Myocyte (in vitro differentiated cells): ENCODE results near the gene RHOV. TPM values are rescaled to one million over a fixed set of nuclear protein-coding genes. Genes with fewer than 3 reads are reported as not detected.

Experiments
- DNase-seq: peaks from one replicate; pipeline ENCODE4 v3.0.0-alpha.2; 2012; ENCODE audit warnings: low read depth
- total RNA-seq: library from RNA; depleted of rRNA; stranded (reverse); fragments of >200 nt; gene quantifications from 2 replicates; pipeline ENCODE4 v1.2.3, GENCODE V29; 2014

RHOV gene
- total RNA-seq, 1 donor from 2014 or later: not detected

DNA sequence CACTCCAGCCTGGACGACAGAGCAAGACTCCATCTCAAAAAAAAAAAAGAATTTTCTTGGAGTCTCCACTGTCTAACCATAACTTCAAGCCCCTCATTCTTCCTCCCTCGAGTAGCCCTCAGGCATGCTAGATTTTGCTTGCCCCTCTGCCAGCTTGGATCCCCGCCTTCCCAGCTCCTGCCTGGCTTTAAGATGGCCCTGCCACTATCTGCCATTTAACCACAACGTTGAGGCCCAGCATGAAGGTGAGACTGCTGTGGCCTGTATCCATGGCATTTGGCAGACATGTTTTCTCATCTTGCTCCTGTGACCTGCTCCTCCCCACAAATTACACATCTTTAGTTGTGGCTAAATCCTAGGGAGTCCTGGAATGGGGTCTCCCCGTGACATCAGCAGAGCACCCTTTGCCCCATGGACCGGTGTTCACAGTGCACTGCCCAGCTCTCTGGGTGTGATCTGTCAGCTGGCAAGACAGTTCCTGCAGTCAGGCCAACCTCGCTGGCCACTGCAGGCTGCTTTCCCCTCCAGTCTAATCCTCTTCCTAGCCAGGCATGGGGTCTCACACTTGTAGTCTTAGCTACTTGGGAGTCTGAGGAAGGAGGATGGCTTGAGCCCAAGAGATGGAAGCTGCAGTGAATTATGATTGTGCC is 30.6 kb upstream of the RHOV start:
- DNase-seq: no peak

DNA sequence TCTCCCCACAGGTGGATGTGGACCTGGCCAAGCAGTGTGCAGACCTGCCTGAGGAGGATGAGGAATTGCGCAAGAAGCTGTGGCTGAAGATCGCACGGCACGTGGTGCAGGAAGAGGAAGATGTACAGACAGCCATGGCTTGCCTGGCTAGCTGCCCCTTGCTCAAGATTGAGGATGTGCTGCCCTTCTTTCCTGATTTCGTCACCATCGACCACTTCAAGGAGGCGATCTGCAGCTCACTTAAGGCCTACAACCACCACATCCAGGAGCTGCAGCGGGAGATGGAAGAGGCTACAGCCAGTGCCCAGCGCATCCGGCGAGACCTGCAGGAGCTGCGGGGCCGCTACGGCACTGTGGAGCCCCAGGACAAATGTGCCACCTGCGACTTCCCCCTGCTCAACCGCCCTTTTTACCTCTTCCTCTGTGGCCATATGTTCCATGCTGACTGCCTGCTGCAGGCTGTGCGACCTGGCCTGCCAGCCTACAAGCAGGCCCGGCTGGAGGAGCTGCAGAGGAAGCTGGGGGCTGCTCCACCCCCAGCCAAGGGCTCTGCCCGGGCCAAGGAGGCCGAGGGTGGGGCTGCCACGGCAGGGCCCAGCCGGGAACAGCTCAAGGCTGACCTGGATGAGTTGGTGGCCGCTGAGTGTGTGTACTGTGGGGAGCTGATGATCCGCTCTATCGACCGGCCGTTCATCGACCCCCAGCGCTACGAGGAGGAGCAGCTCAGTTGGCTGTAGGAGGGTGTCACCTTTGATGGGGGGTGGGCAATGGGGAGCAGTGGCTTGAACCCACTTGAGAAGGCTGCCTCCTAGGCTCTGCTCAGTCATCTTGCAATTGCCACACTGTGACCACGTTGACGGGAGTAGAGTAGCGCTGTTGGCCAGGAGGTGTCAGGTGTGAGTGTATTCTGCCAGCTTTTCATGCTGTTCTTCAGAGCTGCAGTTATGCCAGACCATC is 28.8 kb upstream of the RHOV start:
- DNase-seq: no peak

DNA sequence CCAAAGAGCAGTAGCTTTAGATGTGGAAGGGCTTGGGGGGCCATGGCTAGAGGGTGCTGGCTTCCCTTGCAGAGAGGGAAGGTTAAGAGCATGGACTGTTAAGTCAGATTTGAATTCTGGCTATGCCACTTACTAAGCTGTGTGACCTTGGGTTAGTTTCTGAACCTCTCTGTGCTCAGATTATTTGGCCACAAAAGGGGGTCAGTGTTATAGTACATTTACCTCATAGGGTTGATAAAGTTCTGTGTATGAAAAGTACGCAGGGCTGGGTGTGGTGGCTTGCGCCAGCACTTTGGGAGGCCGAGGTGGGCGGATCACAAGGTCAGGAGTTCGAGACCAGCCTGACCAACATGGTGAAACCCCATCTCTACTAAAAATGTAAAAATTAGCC is 27.0 kb upstream of the RHOV start:
- DNase-seq: no peak

DNA sequence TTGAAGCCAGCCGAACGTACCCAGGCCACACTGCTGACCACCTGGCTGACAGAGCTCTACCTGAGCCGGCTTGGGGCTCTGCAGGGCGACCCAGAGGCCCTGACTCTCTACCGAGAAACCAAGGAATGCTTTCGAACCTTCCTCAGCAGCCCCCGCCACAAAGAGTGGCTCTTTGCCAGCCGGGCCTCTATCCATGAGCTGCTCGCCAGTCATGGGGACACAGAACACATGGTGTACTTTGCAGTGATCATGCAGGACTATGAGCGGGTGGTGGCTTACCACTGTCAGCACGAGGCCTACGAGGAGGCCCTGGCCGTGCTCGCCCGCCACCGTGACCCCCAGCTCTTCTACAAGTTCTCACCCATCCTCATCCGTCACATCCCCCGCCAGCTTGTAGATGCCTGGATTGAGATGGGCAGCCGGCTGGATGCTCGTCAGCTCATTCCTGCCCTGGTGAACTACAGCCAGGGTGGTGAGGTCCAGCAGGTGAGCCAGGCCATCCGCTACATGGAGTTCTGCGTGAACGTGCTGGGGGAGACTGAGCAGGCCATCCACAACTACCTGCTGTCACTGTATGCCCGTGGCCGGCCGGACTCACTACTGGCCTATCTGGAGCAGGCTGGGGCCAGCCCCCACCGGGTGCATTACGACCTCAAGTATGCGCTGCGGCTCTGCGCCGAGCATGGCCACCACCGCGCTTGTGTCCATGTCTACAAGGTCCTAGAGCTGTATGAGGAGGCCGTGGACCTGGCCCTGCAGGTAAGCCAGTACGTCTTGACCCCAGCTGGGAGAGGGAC is 26.4 kb upstream of the RHOV start:
- no peak for DNase-seq

DNA sequence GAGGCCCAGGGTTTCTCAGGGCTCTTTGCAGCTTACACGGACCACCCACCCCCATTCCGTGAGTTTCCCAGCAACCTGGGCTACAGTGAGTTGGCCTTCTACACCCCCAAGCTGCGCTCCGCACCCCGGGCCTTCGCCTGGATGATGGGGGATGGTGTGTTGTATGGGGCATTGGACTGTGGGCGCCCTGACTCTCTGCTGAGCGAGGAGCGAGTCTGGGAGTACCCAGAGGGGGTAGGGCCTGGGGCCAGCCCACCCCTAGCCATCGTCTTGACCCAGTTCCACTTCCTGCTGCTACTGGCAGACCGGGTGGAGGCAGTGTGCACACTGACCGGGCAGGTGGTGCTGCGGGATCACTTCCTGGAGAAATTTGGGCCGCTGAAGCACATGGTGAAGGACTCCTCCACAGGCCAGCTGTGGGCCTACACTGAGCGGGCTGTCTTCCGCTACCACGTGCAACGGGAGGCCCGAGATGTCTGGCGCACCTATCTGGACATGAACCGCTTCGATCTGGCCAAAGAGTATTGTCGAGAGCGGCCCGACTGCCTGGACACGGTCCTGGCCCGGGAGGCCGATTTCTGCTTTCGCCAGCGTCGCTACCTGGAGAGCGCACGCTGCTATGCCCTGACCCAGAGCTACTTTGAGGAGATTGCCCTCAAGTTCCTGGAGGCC is 25.6 kb upstream of the RHOV start:
- DNase-seq: no peak

DNA sequence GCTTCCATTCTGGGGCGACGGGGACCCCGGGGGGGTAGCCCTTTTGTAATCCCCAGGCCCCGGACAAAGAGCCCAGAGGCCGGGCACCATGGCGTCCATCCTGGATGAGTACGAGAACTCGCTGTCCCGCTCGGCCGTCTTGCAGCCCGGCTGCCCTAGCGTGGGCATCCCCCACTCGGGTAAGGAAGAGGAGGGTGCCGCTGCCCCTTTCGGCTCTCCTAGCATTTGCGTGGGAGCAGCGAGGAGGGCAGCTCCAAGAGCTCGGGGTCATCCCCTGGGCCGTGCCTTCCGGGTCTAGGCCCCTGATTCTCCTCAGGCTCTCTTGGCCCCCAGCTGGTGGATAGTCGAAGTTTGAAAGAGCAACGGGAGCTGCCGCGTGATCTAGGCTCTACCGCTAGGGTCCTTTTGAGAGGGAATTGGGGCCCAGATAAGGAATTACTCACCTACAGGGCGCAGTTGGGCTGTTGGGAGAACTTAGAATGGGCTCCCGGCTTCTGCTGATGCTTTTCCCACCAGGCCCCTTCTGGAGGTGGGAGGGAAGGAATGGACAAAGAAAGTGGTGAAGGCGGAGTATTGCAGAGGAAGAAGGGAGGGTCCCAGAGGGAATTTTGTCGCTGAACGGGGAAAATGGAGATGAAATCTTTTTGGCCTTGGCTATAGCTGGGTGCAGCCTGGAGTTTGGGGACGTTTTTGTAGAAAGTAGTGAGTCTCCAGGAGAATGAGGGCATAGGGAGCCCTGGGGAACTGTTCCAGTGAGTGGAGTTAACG is 20.8 kb upstream of the RHOV start:
- peak; percentile 78 for DNase-seq

DNA sequence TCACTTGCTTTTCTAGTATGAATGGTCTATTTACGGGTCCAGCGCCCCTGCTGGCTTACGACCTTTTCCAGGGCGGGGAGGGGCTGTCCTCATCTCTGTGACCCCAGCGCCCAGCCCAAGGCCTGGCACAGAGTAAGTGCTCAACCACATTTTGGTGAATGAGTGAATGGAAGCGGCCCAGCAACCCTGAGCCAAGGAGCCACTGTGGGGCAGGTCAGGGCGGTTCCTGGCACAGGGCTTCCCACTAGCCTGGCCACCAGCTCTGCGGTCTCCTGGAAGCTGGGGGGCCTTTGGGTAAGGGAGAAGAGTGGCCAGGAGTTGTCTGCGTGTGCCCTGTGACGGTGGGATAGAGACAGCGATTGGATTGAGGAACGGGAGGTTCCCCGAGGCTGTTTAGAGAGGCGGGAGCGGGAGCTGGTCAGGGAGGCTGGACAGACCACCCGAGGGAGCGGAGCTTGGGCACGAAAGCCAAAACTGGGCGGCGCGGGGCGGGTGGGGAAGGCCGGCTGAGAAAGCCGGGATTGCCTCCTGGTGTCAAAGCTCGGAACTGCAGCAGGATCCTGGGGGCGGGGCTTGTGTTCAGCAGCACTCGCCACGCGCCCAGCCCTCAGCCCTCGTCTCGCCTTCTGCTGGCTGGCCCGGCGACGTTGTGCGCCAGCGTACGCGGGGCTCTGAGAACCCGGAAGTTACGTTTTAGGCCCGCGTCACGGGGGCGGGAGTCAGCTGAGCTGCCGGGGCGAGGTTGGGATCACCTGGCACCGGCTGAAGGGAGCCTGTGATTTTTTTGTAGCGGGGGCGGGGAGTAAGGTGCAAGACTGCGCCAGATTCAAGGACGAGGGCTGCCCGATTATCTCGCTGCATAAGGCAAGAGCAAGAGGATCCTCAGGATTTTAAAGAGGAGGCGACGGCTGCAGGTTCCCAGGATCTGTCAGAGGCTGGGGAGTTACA is 20.0 kb upstream of the RHOV start, which contains the start of gene VPS18:
VPS18 (plus strand) TSS at position 718 of the 948 bp plus-strand sequence. CDS start 319 bp downstream, outside the sequence.
- peak; percentile 97 for DNase-seq

DNA sequence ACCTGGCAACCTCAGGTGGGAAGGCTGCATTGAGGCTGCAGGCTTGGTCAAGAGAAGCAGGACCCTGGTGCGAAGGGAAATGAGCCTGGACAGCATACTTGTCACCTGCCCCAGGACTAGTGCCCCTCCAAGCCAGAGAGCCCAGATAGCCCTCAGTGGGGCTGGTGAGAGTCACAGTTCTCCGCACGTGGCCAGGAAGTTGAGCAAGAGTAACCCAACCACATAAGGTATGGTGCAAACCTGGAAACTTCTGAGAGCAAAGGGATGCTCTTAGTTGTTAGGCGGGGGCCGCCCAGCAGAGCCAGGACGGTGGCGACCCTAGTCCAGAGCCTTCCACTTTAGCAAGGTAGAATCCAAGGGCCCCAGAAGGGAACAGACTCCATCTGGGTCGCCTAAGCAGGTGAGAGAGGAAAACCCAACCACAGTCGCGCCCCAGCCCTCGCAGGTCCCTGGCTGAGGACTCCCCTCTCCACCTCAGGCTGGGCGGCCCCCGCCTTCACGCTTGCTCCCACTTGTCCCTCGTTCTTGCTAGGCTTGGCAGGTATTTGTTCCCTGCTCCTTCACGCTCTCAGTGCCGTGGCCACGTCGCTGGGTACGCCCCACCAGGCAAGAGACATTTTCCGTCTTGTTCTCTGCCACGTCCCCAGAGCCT is 19.1 kb upstream of the RHOV start:
- DNase-seq: no peak

DNA sequence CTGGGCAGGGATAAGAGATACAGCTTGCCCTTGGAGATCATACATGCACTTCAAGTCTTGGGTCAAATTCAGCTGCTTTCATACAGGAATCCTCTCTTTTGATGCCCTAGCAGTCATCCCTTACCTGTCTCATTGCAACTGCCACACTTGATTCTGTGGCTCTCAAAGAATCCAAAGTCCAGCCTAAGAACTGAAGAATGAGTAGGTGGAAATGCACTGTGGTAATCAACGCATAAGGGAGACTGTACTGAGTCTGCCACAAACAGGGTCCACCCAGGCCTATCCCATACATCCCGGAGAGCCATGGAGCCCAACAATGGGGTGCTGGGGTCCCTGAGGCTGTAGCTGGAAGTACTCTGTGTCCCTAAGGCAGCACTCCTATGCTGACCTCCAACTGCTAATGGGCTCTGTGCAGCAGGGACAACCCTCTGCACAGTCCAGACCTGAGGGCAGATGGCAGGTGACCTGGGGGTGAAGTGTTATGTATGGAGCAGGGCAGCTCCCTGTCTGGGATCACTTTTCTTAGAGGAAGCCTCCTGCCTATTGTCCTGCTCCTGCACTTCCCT is 18.5 kb upstream of the RHOV start:
- no peak for DNase-seq

DNA sequence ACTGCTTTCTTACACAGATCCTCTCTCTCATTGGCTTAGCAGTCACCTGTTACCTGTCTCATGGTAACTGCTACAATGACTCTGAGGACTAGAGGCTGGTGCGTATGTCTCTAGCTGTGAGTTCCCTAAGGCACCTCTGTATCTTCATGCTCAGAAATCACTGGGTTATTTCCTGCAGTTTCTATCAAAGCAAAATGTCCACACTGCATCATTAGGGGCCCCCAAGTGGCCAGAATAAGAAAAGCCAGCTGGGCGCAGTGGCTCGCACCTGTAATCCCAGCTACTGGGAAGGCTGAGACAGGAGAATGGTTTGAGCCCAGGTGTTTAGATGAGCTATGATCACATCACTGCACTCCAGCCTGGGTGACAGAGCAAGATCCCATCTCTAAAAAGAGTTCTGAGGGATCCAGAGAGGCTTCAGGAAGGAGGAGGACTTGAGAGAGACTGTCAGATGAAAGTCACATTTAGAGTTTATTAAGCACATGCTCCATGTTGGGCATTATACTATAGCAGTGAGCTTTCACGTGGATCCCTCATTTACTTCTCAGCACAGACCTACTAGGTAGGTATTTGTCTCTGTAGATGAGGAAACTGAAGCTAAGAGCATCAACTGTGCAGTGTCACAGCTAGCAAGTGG is 17.9 kb upstream of the RHOV start:
- DNase-seq: peak; percentile 39

DNA sequence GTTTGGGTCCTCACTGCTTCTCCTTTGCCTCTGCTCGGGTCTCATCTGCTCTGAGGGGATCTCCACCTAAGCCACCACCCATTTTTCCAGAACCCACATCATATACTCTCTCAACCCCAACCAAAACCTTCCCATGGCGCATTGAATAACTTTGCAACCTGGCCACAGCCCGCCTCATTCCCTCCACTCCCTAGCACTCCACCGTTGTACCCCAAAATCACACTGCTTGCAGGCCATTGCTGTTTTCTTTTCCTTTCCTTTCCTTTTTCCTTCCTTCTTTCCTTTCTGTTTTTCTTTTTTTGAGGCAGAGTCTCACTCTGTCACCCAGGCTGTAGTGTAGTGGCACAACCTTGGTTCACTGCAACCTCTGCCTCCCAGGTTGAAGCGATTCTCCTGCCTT is 17.1 kb upstream of the RHOV start:
- no peak for DNase-seq

DNA sequence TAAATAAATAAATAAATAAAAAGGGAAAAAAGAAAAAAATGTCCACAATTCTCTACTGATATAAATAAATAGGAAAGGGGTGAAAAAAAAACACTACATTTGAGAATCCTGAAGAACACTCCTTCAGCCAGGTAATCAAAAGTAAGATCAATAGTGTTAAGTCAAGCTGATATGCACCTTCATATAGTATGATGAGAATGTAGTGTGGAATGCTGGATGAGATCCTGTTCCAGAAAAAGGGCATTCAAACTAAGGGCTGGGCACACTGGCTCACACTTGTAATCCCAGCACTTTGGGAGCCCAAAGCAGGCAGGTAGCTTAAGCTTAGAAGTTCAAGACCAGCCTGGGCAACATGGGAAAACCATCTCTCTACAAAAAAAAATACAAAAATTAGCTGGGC is 15.1 kb upstream of the RHOV start:
- DNase-seq: no peak

DNA sequence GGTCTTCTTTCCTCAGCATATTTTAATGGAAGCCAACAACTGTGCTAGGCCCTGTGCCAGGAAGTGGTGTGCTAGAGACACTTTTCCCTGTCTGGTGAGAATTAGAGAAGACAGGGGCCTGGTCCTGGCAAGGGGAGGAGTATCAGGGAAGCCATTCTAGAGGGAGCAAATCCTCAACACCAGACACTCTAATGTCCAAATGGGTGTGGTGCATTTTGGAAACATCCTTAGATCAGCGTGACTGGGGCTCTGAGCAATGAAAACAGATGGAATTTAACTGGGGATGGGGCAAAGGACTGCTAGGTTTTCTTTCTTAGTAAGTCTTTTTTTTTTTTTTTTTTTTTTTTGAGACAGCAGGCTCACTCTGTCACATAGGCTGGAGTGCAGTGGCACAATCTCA is 12.6 kb upstream of the RHOV start:
- no peak for DNase-seq

DNA sequence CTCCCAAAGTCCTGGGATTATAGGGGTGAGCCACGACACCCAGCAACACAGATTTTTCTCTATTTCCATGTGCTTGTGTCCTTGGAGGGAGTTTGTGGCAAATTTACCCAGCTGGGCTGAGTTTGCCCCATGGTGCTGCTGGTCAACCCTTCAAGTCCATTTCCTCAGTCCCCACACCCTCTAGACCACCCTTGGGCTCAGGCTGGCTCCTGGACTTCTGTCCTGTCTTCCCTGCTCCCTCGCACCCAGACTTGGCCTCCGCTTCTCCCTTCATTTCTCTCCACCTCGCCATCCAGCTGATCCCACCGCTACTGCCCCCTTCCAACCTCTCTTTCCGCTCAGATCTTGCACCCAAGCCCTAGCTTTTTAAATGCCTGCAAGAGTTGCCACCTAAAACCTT is 7.3 kb upstream of the RHOV start:
- DNase-seq: no peak

DNA sequence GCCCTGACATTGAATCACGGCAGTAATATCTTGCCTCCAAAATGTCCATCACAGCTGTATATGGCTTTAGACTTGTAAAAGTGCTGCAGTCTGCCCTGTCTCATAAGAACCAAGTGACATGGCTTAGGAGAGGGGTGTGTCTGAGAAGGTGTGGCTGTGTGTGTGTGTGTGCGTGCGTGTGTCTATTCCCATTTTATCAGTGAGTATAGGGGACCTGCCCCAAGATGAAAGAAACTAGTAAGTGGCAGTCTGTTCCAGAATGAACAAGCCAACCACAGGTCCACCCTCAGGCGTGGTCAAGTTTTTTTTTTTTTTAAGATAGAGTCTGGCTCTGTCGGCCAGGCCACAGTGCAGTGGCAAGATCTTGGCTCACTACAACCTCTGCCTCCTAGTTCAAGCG is 5.6 kb upstream of the RHOV start:
- no peak for DNase-seq

DNA sequence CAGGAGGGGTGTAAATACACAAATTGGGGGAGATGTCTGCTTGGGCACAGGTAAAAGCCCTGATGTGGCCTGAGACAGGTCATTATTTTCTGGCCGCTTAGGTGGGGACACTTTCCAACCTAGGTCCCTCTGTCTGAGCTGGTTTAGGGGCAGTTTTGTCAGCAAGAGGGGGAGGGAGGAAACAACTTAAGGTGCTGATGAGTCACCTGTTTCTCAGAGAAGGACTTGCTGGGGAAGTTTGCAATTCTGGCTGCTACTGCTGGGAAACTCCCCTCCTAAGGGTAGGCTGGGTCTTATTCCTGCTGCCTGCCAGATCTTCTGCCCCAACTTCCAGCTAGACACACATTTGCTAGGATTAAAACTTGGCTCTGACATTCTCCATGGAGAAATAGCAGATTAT is 4.8 kb upstream of the RHOV start:
- no peak for DNase-seq

DNA sequence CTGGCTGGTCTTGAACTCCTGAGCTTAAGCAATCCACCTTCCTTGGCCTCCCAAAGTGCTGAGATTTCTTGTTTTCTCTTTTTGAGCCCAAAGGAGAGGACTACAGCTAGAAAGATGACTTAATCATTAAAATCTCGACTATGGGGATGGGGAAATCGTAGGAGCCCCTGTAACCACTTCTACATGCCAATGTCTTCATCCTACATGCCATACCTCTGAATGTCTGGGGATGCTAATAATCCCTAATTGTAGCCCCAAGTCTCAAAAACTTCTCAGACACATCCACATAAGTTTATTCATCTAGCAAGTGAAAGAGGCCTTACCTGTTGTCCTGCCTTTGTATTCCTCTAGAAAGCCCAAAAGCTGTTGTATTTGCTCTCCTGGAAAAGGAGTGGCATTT is 3.7 kb upstream of the RHOV start:
- DNase-seq: no peak
